Ascending aorta (tissue), 2 donors: ENCODE results near the gene DNAI1. TPM values are rescaled to one million over a fixed set of nuclear protein-coding genes. Genes with fewer than 3 reads are reported as not detected.

ENCODE experiments used
- DNase-seq, 2 donors: peaks; one replicate each; pipeline ENCODE4 v3.0.0-alpha.2; 2019; ENCODE audit warnings: low spot score in 2 of 2
- H3K27ac ChIP-seq, 2 donors: fragments of 200-600 bp; sonication (generic); one replicate each; pipeline ENCODE4 v1.5.1; 2016 to 2017; ENCODE audit warnings: mild to moderate bottlenecking in 1 of 2
- H3K27me3 ChIP-seq: fragments of 200-600 bp; sonication (generic); one replicate; pipeline ENCODE4 v1.5.1; 2017
- H3K36me3 ChIP-seq, 2 donors: fragments of 200-600 bp; sonication (generic); one replicate each; pipeline ENCODE4 v1.5.1; 2016
- H3K4me1 ChIP-seq, 2 donors: fragments of 200-600 bp; sonication (generic); one replicate each; pipeline ENCODE4 v1.5.1; 2016 to 2017; ENCODE audit warnings: mild to moderate bottlenecking in 1 of 2
- H3K4me3 ChIP-seq, 2 donors: fragments of 200-600 bp; sonication (generic); one replicate each; pipeline ENCODE4 v1.5.1; 2016 to 2017; ENCODE audit warnings: mild to moderate bottlenecking in 1 of 2
- H3K9me3 ChIP-seq, 2 donors: fragments of 200-600 bp; sonication (generic); one replicate each; pipeline ENCODE4 v1.5.1; 2016
- intact Hi-C: fragments of 100-400 bp; cut with DNase I; formaldehyde crosslinking; loops from one replicate; pipeline ENCODE4 v1.15.1; 2023
- total RNA-seq: library from RNA; depleted of rRNA; stranded (reverse); fragments of >200 nt; gene quantifications from one replicate; pipeline ENCODE4 v1.1.0, GENCODE V29; 2016
- TF ChIP-seq, protein P1 (sequence below), 3 experiments: fragments of 200-600 bp in 2 of 3; fragments of 450-650 bp in 1 of 3; sonication (generic) in 2 of 3; IDR thresholded peaks; one replicate each; pipeline ENCODE4 v1.5.1; 2016 to 2019; ENCODE audit warnings: antibody characterized with exemption in 3 of 3, mild to moderate bottlenecking in 1 of 3, moderate library complexity in 1 of 3

DNAI1 gene
- total RNA-seq, 1 donor from 2014 or later: not detected

DNA sequence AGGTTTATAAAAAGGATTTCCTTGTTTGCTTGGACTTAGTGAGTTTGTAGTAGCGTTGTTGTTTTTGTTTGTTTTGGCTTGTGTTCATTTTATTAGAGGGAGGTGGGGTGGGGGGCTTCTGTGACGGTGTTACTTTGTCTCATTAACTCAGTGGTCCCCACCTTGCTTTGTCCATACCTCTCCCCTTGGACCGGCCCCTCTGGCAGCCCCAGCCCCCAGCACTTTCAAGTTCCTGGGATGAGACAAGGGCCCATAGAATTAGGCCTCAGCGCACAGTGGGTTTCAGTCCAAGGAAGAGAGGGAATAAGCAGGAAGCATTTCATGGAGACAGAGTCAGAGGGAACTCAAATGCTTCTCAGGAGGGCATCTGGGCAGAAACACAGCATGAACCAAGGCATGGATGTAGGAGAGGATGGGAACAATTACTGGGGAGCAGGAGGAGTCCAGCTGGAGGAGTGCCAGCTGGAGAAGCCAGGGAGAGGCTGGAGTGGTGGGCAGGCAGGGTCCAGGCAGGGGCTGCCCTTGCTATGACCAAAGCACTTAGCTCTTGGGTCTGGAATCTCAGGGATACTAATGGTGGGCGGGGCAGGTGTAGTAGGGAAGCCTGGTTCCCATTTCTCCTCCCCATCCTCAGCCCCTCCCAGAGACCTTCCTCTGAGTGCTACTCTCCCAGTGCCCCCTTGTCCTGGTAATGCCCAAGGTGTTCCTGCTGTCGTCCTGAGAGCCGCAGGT, 87.7 kb downstream of the DNAI1 start:
- DNase-seq: no peak
- intact Hi-C loops: loop anchor here (1.0 kb wide), 1 partner anchor 142 kb away; no protein-coding TSS in a partner anchor

DNA sequence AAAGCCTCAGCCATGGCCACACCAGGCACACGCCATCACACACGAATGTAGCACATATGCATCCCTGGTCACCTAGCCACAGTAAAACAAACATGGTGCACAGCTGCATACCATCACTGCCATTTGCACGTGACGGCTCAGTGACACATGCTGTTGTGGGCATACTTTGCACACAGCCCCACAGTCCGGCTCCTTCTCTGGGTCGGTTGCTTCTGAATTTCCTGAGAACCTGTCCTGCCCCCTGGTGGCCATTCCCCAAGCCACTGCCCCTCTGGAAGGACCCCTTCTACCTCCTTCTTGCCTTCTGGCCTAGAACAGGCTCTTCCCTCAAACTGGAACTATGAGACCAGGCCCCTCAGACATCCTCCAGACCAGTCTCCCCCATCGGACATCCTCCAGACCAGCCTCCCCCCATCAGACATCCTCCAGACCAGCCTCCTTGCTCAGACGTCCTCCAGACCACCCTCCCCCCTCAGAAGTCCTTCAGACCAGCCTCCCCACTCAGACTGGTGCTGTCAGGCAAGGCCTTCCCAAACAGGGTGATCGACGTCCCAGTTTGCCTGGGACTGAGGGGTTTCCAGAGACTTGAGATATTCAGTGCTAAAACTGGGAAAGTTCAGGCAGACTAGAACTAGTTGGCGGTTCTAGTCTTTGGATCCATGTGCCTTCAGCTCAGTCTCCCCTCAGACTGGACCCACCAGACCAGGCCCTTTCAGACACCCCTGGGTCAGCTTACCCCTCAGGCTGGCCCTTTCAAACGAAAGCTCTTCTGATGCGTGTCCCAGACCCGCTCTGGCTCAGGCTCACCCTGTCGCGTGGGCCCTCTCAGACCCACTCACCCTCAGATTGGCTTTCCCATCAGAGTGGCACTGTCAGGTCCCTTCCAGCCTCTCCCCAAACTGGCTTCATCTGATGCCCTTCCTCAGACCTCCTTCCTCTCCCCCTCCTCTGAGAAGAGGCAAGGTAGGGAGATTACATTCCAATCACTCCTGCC, 88.5 kb downstream of the DNAI1 start:
- Histone ChIP-seq H3K36me3 (no peaks in the 10 kb centered on the region), H3K27ac (no peak overlapping the region), H3K4me1 (no peaks in the 10 kb centered on the region), H3K27me3 (no peaks in the 10 kb centered on the region), H3K4me3 (no peak overlapping the region), H3K9me3 (no peaks in the 10 kb centered on the region)
- intact Hi-C loops: loop anchor here (1.0 kb wide), 1 partner anchor 143 kb away; no protein-coding TSS in a partner anchor
- peak in 1 of 2 donors; percentile 75 for DNase-seq
- TF ChIP-seq, protein P1, sequence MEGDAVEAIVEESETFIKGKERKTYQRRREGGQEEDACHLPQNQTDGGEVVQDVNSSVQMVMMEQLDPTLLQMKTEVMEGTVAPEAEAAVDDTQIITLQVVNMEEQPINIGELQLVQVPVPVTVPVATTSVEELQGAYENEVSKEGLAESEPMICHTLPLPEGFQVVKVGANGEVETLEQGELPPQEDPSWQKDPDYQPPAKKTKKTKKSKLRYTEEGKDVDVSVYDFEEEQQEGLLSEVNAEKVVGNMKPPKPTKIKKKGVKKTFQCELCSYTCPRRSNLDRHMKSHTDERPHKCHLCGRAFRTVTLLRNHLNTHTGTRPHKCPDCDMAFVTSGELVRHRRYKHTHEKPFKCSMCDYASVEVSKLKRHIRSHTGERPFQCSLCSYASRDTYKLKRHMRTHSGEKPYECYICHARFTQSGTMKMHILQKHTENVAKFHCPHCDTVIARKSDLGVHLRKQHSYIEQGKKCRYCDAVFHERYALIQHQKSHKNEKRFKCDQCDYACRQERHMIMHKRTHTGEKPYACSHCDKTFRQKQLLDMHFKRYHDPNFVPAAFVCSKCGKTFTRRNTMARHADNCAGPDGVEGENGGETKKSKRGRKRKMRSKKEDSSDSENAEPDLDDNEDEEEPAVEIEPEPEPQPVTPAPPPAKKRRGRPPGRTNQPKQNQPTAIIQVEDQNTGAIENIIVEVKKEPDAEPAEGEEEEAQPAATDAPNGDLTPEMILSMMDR (IDR thresholded peaks at IDR 0.05): peak in 2 of 3 experiments; percentile 32 to 51

More for the DNA sequence above, 87.7 kb downstream of the DNAI1 start:
- no peaks in the 10 kb centered on the region for H3K4me1 ChIP-seq
- H3K4me3 ChIP-seq: no peak overlapping the region
- H3K36me3 ChIP-seq: no peaks in the 10 kb centered on the region
- TF ChIP-seq, protein P1 (IDR thresholded peaks at IDR 0.05): no peak
- no peaks in the 10 kb centered on the region for H3K9me3 ChIP-seq
- no peak overlapping the region for H3K27ac ChIP-seq
- no peaks in the 10 kb centered on the region for H3K27me3 ChIP-seq

DNA sequence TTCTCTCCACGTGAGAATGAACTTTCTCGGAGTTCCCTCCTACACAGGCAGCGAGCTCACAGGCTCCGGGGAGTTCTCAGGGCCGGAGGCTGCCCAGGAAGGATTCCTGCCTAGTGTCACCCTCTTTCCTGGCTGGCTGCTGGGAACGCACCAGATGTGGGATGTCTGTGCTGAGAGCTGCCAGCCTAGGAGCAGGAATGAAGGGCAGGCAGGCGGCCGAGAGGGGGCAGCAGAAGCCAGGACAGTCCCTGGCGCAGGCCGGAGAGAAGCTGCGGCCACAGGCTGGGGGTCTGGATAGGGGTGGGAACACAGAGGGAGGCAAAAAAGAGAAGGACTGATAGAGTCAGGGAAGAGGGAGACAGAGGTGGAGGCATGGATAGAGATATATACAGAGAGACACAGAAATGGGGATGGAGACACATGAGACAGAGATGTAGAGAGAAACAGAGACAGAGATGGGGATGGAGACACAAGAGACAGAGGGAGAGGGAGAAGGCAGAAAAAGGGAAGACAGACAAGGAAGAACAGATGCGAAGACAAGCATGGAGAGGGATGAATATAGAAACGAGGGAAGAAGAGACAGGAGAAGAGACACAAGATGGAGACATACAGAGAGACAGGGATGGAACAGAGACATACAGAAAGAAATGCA, 89.5 kb downstream of the DNAI1 start:
- no peaks in the 10 kb centered on the region for H3K4me1 ChIP-seq
- H3K36me3 ChIP-seq: no peaks in the 10 kb centered on the region
- intact Hi-C loops: loop anchor here (1.0 to 2.0 kb wide), 2 partner anchors 43 to 56 kb away; no protein-coding TSS in a partner anchor
- TF ChIP-seq, protein P1 (IDR thresholded peaks at IDR 0.05): peak; percentile 63 to 79 (median 67)
- H3K9me3 ChIP-seq: no peaks in the 10 kb centered on the region
- DNase-seq: peak in 1 of 2 donors; percentile 79
- no peak overlapping the region for H3K4me3 ChIP-seq
- H3K27me3 ChIP-seq: no peaks in the 10 kb centered on the region
- H3K27ac ChIP-seq: no peak overlapping the region

DNA sequence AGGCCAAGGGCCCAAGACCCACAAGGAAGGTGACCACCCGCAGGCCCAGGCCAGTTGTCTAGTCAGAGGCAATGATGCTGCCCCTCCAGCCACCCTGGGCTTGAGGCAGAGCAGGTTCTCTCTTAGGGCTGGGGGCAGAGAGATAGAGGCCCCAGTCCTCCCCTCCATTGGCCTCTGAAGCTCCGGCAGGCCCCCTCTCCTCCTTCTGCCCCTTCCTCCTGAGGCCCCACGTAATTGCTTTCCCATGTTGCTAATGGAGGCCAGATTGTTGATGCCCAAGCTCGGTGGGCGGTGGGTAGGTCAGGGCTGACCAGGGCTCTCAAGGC, 90.8 kb downstream of the DNAI1 start:
- Histone ChIP-seq H3K9me3 (no peaks in the 10 kb centered on the region), H3K4me3 (no peak overlapping the region), H3K36me3 (no peaks in the 10 kb centered on the region), H3K4me1 (no peaks in the 10 kb centered on the region), H3K27me3 (no peaks in the 10 kb centered on the region), H3K27ac (no peak overlapping the region)
- TF ChIP-seq, protein P1 (IDR thresholded peaks at IDR 0.05): no peak
- DNase-seq: peak in 1 of 2 donors; percentile 56
- intact Hi-C loops: loop anchor here (2.0 kb wide), 1 partner anchor 41 kb away; no protein-coding TSS in a partner anchor

DNA sequence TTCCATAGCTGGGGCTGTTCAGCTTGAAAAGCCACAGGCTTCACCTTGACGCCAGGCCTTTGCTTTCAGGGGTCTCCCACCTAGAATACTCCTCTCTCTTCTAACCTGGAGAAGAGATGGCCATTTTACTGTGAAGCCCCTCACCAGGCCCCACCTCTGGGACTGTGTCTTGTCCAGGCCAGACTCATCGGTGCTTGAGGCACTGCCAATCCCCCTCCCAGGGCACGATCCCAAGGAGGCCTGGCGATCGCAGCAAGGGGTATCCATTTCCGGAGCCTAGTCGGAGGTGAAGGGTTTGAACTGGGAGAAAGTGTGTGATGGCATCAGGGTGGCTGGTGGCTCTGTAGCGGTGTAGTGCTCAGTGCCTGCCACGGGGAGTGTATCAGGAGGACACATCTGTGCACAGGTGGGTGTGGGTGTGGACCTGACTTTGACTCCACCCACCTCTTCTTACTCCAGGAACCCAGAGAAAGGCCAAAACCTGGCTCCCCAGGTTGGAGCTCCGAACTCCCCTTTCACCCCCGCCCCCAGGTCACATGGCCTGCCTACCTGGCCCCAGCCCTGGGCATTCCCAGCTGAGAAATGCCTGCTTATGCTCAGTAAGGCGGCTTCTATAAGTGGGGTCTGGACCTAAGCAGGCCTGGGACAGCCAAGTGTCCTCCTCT, 91.5 kb downstream of the DNAI1 start:
- no peaks in the 10 kb centered on the region for H3K36me3 ChIP-seq
- H3K27ac ChIP-seq: no peak overlapping the region
- peak in 1 of 2 donors; percentile 54 for DNase-seq
- intact Hi-C loops: no loop called here
- no peaks in the 10 kb centered on the region for H3K4me1 ChIP-seq
- no peaks in the 10 kb centered on the region for H3K27me3 ChIP-seq
- H3K9me3 ChIP-seq: no peaks in the 10 kb centered on the region
- TF ChIP-seq, protein P1 (IDR thresholded peaks at IDR 0.05): no peak
- H3K4me3 ChIP-seq: no peak overlapping the region
